ENCODE measurements around the gene EXOC4.

EXOC4 gene

DNA sequence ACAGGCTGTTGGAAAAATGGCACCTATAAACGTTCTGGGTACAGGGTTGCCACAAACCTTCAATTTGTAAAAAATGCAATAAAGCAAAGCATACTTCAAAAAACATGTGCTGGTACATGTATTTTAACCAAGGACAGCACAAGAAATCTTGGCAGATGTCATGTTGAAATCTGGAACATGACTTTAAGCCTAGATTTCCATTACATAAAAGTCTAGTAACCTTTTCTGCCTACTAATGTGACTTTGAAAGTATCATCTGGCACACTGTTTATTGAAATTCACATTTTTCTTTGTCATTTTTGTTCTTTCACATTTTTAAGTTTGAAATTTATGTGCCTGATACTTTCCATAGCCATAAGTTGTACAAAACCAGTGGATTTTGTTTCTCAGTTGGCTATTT is 296.8 kb downstream of the EXOC4 start:
- no peak for DNase-seq

DNA sequence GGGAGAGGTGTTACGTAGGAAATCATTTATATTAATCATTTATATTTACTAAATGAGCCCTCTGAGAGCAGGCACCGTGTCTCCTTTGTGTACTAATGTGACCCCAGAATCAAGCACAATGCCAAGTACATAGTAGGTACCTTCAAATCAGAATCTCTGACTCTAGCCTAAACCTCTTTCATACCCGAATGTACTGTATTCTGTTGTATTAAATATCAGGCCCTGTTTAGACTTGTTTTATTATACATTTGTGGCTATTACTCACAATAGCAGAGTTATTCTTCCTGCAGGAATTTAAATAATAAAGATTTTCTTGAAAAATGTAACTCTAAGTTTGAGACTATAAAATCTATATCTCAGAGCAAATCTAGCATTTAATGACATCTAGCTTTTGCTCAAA is 297.3 kb downstream of the EXOC4 start:
- no peak for DNase-seq

DNA sequence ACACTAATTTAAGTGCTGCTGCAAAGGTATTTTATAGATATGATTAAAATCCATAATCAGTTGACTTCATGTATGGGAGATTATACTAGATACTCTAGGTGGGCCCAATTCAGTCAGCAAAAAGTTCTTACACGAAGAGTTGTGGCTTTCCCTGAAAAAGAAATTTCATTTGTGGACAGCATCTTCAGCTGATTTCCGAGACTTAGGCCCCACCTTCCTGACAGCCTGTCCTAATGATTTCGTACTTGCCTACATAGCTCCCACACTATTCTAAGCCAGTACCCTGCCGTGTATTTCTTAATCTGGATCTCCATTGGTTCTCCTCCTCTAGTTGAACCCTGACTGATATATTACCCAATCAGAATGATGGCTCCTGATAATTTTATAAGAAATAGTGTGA is 297.9 kb downstream of the EXOC4 start:
- DNase-seq, result no peak

DNA sequence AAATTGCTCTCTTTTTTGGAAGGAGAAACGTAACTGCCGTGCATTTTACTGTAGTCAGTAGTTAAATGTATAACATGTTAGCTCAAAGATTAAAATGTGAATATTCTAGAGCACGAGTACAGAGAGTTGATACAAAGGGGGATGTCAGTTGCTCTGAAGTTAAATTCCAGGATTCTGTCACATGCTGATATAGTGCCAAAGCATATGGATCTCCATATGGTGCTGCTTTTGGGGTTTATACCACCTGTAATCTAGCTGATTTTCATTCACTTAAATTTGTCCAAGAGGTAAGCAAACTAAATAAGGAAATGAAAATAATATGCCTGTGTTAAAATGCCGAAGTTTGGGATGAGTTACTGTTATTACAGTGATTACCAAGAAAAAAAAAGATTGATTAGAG is 298.6 kb downstream of the EXOC4 start:
- no peak for DNase-seq

DNA sequence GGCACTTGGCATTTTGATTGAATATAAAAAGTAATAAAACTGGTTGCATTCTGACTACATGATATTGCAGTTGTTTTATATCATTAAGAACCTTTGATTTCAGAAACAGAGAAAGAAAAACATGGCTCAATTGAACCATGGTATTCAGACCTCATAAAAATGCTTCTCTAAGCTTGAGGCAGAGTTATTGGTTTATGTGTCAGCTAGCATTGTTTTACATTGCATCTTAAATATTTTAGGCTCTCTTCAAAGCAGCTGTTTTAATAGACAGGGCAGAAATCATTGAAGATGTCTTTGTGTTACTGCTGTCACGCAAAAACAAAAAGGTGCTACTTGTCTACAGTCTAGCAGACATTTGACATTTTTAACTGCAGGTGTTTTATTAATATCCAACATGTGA is 299.2 kb downstream of the EXOC4 start:
- DNase-seq, result no peak

DNA sequence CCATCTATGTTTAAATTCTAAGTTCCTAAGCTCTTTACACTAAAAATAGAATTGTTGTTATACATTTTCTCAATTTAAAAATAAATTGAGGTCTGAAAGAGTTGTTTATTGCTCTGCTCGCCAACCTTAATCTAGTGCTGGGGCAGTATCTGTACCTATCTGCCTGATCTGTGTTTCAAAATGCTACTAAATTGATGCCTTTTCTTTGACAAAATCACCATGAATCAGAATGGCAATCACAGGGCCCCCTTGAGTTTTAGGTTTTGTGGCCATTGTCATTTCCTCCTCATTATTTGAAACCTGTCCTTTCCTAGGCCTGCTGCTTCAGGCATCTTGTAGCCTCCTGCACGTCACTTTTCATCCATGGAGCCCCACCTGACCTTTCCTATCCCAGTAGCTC is 301.5 kb downstream of the EXOC4 start:
- DNase-seq, result no peak

DNA sequence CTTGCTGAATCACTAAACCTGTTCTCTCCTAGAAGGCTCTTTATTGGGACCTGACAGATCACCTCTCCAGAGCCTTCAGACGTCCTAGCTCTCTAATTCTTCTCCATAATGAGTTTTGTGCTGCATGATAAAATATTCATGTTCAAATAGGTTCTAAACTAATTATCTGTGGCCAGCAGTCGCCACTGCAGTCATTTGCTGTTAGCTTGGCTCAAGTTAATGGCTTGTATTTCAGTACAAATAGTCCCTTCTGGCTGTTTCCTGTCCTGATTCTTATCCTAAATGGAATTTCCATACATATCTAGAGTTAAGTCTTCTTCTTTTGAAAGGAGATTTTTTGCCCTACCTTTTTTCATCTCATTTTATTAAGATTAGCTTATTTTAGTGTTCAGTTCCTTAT is 303.2 kb downstream of the EXOC4 start:
- DNase-seq, result no peak

DNA sequence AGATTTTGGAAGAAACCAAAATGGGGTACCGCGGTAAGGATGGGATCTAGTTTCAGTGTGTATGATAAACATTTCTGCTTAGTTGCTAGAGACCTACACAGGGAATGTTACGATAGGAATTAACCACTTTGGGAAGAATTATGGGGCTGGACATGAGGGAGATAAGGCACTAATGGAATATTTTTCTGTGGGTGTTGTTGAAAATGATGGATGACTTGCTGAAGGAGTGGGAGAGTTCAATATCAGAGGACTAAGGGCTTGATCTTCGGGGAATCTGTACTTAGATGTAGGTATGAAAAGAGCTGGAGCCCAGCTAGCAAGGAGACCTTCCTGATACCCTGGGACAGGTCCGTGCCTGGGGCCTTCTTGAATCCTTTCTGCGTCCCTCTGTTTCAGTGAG is 303.7 kb downstream of the EXOC4 start:
- DNase-seq, result no peak

DNA sequence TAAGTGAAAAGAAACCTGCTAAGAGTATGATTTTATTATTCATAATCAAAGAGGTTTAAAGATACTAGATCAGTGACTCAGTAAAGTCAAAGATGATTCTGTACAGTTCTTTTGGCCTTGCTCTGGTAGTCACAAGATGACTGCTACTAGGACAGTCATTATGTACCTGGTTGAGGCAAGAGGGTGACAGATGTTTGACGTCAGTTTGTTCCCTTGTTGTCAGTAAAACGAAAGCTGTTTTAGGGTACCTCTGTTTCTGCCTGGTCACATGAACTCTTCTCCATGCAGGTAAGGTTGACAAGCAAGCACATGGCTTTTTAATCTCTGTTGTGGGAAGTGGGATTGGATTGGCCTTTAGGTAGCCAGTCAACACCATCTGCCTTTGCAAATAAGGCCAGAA is 308.0 kb downstream of the EXOC4 start:
- DNase-seq, result no peak

DNA sequence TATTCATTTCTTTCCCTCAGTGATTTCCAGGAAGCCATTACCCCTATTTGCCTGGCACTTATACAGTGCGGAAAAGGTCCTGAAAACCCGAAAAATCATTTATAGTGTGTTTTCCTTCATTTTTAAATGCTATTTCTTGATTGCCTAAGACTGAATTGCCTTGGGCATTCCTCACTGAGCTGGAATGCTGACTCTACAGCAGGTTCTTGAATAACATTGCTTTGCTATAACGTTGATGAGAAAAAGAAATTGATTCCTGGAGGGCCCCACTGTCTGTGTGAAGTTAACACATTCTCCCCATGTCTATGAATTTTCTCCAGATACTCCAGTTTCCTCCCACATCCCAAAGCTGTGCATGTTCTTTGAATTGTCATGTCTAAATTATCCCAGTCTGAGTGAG is 308.5 kb downstream of the EXOC4 start:
- no peak for DNase-seq

DNA sequence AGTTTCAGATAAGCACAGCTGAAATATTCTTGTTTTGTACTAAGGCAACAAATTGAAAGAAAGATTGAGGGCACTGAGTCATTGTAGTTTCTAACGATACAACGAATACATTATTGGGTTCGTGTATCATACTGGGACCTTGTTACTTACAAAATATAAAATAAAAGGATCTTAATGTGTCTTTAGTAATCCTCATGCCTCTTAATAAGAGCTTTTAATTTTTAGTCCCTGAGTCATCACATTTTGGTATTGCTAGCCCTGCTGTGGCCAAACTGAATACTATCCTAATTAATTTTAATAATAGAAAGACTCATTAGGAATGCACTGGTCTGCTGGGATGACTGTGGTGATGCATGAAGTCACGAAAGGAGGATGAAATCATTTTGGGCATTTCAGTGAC is 309.7 kb downstream of the EXOC4 start:
- no peak for DNase-seq

DNA sequence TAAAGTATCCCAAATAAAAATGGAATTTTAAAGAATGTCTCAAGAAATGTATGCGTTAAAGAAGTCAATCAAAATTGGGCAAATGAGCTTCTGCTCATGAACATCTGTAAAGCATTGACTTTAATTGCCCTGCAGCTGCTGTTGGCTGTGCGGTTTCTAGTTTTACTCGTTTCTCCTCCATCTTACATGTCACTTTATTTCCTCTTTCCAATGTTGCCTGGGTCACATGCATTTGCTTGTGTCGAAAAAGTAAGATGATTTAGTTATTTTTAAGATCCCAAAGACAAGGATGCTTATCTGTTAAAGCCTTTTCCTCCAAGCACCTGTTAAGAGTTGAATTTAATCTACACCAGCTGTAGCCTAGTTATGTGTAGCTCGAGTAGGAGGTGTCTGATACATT is 310.4 kb downstream of the EXOC4 start:
- no peak for DNase-seq

DNA sequence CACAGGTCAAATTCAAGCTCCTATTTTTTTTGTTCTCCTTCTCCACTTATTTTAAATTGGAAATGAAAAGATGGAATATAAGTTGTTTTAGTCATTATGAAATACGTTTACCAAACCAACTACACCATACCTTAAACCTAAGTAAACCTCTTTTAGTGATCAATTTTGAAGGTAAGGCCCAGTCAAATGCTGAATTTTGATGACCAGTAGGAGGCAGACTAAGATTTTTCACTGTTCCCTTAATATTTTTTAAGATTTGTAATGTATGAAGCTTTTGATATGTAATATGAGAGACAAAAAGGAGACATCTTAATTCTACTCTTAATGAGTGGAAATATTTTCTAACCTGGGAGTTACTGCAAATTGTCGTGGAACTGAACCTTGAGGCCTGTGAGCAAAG is 311.6 kb downstream of the EXOC4 start:
- DNase-seq, result no peak

DNA sequence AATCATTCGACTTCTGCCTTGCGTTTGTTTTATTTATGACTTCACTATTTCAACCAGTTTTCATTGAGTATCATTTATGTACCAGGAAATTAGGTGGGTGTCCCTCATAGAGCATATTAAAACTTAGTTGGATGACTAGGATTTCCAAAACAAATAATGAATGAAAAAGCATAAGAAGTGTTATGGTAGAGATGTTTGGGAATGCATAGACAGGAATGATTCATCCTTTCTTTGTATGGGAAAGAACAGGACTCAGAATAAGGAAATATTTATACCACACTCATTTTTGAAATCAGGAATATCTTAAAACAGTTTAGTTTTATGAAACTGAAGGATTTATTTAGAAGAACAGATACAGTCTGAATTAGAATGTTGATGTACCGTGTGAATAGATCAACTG is 315.7 kb downstream of the EXOC4 start:
- DNase-seq, result no peak

DNA sequence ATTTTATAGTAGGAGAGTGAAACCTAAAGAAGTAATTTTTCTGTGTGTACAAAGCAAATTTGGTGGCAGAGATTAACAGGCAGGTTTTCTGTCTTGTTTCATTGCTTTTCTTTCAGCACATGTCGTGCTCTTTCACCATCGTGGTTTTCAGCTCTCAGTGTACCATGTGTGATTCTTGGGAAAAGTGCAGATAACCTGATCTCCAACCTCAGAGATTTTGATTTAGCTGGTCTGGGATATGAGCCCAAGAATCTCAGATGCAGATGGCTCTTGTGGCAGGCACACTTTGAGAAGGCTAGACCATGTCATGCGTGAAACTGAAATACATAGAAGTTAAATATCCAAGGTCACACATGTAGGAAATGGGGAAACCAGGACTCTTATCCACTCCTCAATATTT is 317.4 kb downstream of the EXOC4 start:
- DNase-seq, result no peak

DNA sequence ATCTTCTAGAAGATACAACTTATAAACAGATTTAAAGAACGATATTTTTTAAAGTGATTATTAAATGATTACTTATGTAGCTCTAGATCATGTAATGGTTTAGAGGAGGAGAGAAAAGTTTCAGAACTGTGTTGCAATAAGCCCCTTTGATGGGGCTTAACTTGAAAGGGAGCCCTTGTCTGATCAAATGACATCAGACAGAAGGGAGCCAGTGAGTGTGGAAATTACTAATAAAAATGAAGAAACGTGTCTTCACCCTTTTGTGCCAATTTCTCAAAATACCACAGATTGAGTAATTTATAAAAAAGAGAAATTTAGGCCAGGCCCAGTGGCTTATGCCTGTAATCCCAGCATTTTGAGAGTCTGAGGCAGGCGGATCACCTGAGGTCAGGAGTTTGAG is 318.2 kb downstream of the EXOC4 start:
- DNase-seq, result no peak

DNA sequence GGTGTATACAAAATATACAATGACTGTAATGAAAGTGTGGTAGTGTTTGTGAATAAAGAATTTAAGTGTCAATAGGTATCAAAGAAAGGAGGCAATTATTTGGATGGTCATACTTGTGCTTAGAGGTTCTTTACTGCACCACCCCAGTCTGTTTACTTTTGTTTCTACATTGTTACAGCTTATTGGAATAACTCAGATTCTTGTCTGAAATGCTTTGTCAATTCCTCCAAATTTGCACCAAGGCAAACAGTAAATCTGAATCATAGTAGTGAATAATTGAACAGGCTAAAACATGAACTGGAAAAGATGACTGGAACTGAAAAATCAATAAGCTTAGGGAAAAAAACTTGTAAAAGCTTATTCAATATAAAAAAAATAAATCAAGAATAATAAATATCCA is 319.2 kb downstream of the EXOC4 start:
- no peak for DNase-seq

DNA sequence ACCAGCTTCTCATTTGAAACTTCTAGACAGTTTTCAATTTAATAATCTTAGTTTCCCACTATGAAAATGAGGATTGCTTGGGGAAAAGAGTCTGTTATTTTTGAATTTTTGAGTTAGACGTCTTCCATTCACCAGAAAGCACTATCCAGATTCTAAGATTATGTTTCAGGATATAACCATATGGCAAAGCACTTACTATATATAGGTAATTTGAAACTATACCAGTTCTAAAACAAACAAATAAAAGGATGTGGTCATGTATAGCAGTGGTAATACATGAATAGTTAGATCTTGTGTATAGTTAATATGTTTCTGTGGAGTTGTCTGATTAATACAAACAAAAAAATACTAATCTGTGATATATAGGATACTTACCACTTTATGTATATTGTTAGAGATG is 320.0 kb downstream of the EXOC4 start:
- DNase-seq, result no peak

DNA sequence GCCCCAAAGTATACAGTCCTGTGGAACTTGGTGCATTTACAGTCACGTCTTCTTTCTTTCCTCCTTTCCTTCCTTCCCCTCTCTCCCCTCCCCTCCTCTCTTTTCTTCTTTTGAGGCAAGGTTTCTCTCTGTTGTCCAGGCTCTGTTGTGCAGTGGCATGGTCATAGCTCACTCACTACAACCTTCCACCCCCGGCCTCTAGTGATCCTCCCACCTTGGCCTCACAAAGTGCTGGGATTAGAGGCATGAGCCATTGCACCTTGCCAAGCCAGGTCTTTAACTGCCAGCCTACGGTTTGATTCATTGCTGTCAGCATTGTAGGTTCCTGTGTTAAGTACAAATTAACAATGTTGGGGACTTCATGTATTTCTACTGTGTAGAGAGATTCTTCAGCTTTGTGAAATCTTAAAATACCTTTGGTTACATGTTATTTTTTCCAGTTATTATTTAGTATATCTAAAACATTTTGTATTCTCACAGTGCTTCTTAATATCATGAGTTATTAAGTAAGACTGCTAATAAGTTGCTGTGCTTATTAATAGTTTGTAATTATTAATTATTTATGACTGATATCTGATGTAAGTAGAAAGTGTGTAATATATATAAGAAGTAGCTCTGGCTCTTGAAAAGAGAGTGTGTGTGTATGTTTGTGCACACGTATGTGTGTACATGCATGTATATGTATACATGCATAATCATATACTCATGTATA is 320.8 kb downstream of the EXOC4 start:
- DNase-seq, result no peak

DNA sequence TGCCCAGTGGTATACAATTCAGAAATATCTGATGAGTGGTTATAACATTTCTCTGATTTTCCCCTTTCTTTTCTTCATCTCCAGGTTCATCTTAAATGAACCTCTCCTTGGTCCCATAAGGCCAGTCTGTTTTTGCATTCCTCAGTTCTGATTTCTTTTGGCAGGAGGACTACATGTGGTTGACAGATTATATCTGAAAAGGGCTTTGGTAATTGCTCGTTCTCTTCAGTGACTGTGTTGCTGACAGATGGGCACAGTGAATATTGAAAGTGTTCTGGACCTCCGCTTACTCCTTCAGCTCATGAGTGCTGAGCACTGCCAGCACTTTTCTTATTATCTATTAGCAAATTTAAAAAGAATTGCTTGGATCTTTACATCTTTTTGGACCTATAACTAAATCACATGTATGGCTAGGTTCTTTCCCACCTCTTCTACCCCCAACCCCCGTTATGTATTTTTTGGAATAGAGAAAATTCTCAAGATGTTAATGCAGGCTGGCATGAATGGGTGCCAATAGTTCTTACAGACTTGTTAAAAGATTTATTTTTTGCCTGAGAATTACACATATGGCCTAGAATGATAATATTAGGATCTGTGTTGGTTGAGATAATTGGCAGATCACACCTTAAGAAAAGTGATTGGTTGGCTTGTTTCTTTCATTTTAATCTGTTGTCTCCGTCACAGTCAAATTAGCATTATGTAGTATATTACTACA is 323.0 kb downstream of the EXOC4 start:
- no peak for DNase-seq

DNA sequence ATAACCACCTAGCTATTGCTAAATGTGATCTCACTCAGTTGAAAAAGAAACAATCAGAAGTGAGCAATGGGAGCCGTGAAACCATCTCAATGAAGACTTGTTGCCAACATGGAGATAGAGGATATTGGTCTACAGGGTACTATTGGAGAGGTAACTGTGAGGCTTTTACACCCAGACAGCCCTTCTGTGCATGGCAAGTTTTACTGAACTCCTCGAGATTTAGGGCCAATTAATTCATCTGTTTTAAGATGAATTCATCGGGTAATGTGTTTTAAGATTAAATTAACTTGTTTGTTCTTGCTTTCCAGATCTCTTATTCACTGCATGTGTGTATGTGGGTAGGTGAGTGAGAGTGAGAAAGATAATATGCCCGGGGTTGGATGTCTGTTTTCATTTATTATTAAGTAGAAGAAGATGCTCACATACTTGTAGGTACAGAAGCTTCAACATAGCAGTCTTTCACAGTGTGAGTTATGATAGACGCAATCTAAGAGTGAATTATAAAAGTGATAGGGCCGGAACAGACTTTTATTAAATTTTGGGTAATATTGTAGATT is 323.8 kb downstream of the EXOC4 start:
- no peak for DNase-seq

DNA sequence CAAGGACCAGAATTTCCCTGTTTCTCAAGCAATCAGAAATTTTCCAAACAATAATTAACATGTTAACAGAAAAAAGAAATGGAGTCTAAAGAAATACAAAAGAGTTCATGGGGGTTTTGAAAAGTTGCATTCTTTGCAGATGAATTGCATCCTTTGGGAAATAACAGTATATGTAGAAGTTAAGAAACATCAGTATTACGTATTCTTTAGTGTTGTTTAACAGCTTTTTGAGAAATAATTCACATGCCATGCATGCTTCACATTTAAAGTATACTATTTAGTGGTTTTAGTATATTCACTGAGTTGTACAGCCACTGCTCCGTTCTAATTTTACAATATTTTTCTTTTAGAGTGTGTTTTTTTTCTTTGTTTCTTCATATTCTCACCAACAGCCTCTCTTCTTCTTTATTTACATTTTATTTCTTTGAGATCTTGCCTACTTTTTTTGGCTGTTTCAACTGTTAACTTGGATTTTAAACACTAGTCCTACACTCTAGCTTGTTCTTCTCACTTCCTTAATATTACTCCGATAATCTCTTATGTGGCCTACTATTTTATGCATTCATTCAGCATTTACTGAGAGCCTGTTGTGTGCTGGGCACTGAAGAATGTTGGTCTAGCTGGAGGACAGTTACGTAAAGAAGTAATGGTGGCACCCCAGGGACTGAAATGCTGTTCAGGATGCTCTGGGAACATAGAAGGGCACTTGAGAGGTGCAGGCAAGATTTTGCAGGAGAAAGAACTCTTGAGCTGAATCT is 330.1 kb downstream of the EXOC4 start:
- no peak for DNase-seq

DNA sequence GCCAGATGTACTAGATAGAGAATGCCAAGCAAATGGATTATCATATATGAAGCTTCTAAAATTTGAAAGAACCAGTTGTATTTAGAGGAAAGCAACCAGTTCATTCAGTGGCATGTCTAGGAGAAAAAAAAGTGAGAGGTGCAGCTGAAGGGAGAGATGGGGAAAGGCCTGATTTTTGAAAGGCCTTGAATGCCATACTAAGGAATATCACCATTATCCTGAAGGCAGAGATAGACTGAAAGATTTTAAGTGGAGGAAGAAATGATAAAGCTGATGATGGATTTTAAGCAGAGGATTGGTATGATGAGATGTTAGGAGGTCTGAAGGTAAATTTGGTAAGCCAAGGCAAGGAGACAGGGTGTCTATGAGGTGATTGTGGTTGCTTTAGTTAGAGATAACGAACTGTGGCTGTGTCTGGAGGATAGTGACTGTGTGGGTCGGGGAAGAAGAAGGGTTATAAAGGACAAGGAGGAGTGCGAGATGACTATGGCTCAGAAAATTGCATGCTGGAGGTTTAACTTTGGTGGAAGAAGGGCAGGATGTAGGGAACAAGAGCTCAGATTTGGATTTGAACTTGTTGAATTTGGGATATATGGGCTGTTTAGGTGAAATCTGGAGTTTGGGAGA is 330.8 kb downstream of the EXOC4 start:
- no peak for DNase-seq
